A549 treated with DMSO at 1 μM for 4 hours (cell line): ENCODE results near the gene ZNF669. TPM values are rescaled to one million over a fixed set of nuclear protein-coding genes. Genes with fewer than 3 reads are reported as not detected.

Experiments used
- total RNA-seq: library from RNA; stranded (reverse); fragments of 200-300 nt; extraction: Qiagen RNA extraction; gene quantifications from 5 replicates; pipeline ENCODE4 v1.2.3, GENCODE V29; 2022; ENCODE audit warnings: low read depth

Gene ZNF669
- 3.4 to 4.5 TPM (median 4.2 TPM) in 5 replicates for total RNA-seq

DNA sequence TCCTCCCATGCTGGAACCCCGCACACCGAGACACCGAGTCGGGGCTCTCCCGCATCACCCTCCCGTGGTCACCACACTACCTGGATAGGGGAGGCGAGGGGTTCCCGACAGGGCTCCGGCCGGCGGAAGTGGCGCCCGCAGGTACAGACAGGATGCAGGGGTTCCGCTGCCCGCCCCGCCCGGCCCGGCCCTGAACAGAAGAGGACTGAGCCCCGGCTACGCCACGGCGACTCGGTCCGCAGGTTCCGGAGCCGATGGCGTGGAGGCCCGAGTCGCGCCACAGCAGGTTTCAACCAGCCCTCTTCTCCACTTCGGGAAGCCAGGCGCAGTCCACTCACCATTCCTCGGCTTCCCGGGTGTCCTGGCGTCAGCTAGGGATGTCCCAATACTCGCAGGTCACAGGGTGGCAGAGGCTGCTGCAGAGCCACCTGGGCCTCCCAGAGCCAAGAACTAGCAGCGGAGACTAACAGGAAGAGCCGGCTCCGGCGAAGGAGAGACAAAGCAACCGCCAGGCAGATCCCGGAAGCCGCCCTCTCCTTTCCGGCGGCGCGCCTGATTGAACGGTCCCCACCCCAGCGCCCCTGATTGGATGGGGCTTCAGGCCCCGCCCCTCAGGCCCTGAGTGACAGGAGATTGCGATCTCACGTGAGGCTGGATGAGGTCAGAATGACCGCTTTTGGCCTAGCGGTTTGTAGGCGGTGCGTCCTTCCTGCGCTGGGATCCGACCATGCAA lies at the start of gene ZNF669:
TSS of gene ZNF669 (minus strand) at position 498 of the 733 bp plus-strand sequence. CDS start at position 341, 157 bp downstream.

DNA sequence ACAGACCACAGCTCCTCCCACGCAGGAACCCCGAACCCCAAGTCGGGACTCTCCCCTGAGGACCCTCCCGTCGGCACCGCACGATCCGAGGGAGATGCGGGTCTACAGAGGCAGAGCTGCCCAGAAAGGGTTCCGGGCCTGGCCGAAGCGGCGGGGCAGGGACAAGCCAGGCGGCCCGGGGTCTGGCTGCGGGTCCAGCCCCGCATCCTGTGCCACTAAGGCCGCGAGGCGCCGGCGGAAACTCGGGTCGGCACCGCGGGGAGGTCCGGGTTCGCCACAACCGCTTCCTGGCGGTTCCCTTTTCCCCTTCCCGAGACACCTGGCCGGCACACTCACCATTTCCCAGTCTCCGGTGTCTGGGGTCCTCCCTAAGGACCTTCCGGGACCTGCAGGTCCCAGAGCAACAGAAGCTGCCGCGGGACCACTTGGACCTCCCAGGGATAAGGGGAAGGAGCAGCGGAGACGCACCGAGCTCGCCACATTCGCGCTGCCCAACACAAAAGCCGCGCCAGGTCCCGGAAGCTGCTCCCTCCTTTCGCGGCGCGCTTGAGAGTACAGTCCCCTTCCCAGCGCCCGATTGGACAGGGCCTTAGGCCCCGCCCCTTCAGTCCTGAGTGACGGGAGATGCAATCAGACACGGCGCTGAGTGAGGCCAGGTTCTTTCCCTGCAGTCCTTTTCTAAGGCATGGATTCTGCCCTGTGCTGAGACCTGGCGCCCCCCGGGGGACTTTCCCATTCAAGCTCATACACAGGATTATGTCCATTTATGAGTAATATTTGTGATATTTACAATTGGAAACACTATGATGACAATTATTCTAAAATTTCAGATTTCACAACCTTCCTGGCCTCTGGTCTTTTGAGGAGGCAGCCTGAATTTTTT lies 25.7 kb downstream of the ZNF669 start, which contains the start of gene ZNF670:
TSS of gene ZNF670 (minus strand) at position 554 of the 883 bp plus-strand sequence. CDS start at position 339, 215 bp downstream.

Other genes starting within 250 kb of the ZNF669 start
- 27.0 to 35.5 TPM (median 34.7 TPM) in 5 replicates for gene AHCTF1, start 172.4 kb downstream of the ZNF669 start, total RNA-seq
- gene ZNF695, start 96.3 kb downstream of the ZNF669 start, total RNA-seq: 2.3 to 3.6 TPM (median 2.5 TPM) in 5 replicates
- 3.5 to 5.4 TPM (median 3.8 TPM) in 5 replicates for gene ZNF670, start 25.5 kb downstream of the ZNF669 start, total RNA-seq
- 4.2 to 5.9 TPM (median 5.3 TPM) in 5 replicates for gene ZNF124, start 67.7 kb upstream of the ZNF669 start, total RNA-seq
- not detected in 5 replicates for gene VN1R5, start 151.7 kb upstream of the ZNF669 start, total RNA-seq
- gene ZNF496, start 227.5 kb upstream of the ZNF669 start, total RNA-seq: 17.6 to 20.5 TPM (median 18.1 TPM) in 5 replicates